ENCODE data around the gene LRPPRC. TPM values are rescaled to one million over a fixed set of nuclear protein-coding genes. Genes with fewer than 3 reads are reported as not detected.

LRPPRC gene
- total and polyA plus RNA-seq, 10 of the 15 experiments (the other 5 are each of a cell fraction or from before 2014, with no cell fraction given) = 34.1 to 152 (median 97.0) TPM

DNA sequence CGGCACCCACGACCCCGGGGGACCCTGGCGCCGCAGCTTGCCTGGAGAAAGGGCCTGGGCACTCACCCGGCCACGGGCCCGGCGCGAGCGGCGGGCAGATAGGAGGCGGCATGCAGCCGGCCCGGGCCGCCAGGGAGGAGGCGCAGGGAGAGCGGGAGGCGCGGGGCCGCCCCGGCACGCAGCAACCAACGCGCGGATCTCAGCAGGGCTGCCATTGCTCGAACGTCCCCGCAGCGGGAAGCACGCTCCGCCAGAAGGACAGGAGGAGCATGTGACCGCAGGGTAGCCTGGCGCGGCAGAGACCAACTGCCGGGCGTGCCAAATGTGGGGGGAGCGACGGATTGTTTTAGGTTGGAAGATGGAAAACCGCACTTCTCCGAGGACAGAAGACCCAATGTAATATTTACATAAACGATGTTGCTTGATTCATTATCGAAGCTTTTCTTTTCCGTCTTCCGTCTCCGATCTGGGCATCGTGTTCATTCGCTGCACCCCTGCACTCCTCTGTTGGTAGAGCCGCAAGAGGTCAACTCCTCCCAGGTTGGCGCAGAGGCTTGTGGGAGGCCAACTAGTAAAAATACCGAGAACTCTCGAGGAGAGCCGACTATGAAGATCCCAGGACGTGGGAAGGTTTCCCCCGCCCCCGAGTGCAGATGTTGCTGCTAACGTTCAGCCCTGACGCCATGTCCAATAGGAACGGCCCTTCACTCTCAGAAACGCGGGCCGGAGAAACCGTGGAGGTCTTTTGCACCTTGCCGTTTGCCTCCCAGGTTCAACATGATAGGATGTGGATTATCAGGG, at the start of gene LRPPRC (continued):
- TF ChIP-seq, protein P1, sequence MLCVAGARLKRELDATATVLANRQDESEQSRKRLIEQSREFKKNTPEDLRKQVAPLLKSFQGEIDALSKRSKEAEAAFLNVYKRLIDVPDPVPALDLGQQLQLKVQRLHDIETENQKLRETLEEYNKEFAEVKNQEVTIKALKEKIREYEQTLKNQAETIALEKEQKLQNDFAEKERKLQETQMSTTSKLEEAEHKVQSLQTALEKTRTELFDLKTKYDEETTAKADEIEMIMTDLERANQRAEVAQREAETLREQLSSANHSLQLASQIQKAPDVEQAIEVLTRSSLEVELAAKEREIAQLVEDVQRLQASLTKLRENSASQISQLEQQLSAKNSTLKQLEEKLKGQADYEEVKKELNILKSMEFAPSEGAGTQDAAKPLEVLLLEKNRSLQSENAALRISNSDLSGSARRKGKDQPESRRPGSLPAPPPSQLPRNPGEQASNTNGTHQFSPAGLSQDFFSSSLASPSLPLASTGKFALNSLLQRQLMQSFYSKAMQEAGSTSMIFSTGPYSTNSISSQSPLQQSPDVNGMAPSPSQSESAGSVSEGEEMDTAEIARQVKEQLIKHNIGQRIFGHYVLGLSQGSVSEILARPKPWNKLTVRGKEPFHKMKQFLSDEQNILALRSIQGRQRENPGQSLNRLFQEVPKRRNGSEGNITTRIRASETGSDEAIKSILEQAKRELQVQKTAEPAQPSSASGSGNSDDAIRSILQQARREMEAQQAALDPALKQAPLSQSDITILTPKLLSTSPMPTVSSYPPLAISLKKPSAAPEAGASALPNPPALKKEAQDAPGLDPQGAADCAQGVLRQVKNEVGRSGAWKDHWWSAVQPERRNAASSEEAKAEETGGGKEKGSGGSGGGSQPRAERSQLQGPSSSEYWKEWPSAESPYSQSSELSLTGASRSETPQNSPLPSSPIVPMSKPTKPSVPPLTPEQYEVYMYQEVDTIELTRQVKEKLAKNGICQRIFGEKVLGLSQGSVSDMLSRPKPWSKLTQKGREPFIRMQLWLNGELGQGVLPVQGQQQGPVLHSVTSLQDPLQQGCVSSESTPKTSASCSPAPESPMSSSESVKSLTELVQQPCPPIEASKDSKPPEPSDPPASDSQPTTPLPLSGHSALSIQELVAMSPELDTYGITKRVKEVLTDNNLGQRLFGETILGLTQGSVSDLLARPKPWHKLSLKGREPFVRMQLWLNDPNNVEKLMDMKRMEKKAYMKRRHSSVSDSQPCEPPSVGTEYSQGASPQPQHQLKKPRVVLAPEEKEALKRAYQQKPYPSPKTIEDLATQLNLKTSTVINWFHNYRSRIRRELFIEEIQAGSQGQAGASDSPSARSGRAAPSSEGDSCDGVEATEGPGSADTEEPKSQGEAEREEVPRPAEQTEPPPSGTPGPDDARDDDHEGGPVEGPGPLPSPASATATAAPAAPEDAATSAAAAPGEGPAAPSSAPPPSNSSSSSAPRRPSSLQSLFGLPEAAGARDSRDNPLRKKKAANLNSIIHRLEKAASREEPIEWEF (IDR thresholded peaks at IDR 0.05; ENCODE audit: insufficient replicate concordance, low read depth, low read length) = no peak
- TF ChIP-seq POLR2A (IDR thresholded peaks at IDR 0.05; ENCODE audit: low read depth, low read length) (peak; percentile 98), SIN3A (IDR thresholded peaks at IDR 0.05; ENCODE audit: low read depth, low read length) (peak; percentile 9; the same call in 1 of the 2 replicates), STAT3 (IDR thresholded peaks at IDR 0.05; ENCODE audit: low read depth, low read length) (0 out of 2 replicates have a peak, but pooled peaks have one; percentile 53), MLLT1 (IDR thresholded peaks at IDR 0.05) (peak; percentile 85), ZSCAN29 (IDR thresholded peaks at IDR 0.05) (peak; percentile 56; the same call in 1 of the 2 replicates), FOS (IDR thresholded peaks at IDR 0.05; ENCODE audit: borderline replicate concordance, extremely low read depth, insufficient read length) (no peak), FOXK2 (IDR thresholded peaks at IDR 0.05) (peak; percentile 100), MYB (IDR thresholded peaks at IDR 0.05; ENCODE audit: borderline replicate concordance, low read depth, low read length) (peak; percentile 12; the same call in 1 of the 2 replicates), KAT2A (conservative IDR thresholded peaks at IDR 0.05; ENCODE audit: control insufficient read depth, low read depth, low read length) (no peak), MAX (IDR thresholded peaks at IDR 0.05; ENCODE audit: low read depth, low read length) (peak; percentile 91), ZBED1 (IDR thresholded peaks at IDR 0.05; ENCODE audit: borderline replicate concordance) (no peak), BHLHE40 (IDR thresholded peaks at IDR 0.05; ENCODE audit: borderline replicate concordance in 1 of 2, low read depth in 2 of 2, low read length in 1 of 2) (peak; percentile 98), ZNF592 (IDR thresholded peaks at IDR 0.05) (no peak)
- TF ChIP-seq, protein P2, sequence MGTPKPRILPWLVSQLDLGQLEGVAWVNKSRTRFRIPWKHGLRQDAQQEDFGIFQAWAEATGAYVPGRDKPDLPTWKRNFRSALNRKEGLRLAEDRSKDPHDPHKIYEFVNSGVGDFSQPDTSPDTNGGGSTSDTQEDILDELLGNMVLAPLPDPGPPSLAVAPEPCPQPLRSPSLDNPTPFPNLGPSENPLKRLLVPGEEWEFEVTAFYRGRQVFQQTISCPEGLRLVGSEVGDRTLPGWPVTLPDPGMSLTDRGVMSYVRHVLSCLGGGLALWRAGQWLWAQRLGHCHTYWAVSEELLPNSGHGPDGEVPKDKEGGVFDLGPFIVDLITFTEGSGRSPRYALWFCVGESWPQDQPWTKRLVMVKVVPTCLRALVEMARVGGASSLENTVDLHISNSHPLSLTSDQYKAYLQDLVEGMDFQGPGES (IDR thresholded peaks at IDR 0.05) = 0 out of 2 replicates have a peak, but pooled peaks have one; percentile 29
